Ovary (tissue), 10 donors: Measurements from ENCODE around the gene ENOPH1. TPM values are rescaled to one million over a fixed set of nuclear protein-coding genes. Genes with fewer than 3 reads are reported as not detected.

ENCODE experiments used
- DNase-seq, 5 donors: peaks; one replicate each; pipeline ENCODE4 v3.0.0-alpha.2; 2019 to 2020
- H3K27ac ChIP-seq, 2 donors: fragments of 200-600 bp; one replicate each; pipeline versions ENCODE4 v1.5.1 to v1.8.0; 2019 to 2022
- H3K27me3 ChIP-seq: fragments of 200-600 bp; one replicate; pipeline ENCODE4 v1.8.0; 2022
- H3K36me3 ChIP-seq: fragments of 200-600 bp; sonication (generic); one replicate; pipeline ENCODE4 v1.5.1; 2019
- H3K4me1 ChIP-seq: one replicate; pipeline ENCODE4 v1.8.1; 2013; ENCODE audit warnings: mild to moderate bottlenecking, moderate library complexity; ENCODE audit not compliant: insufficient read depth
- H3K4me3 ChIP-seq: fragments of 200-600 bp; sonication (generic); one replicate; pipeline ENCODE4 v1.5.1; 2017
- H3K9me3 ChIP-seq, 2 donors: fragments of 200-600 bp in 1 of 2; sonication (generic) in 1 of 2; one replicate each; pipeline versions ENCODE4 v1.5.1 to v1.8.1; 2013 to 2019; ENCODE audit warnings: mild to moderate bottlenecking in 1 of 2, moderate library complexity in 1 of 2
- EP300 ChIP-seq: sonication (generic); formaldehyde crosslinking; IDR thresholded peaks from one replicate; pipeline ENCODE4 v1.6.1; 2017; ENCODE audit warnings: antibody characterized with exemption
- POLR2A ChIP-seq: fragments of 450-650 bp; IDR thresholded peaks from one replicate; pipeline ENCODE4 v1.6.1; 2017; ENCODE audit warnings: antibody characterized with exemption, mild to moderate bottlenecking, moderate library complexity
- WGBS, 3 donors: extraction: QIAGEN DNeasy Blood & Tissue Kit in 1 of 3; methylation state at CpG; one replicate each; pipeline versions ENCODE4 v1.1.5 to v1.1.7; 2013 to 2017; 5-methylcytosine and 5-hydroxymethylcytosine counted together
- intact Hi-C, 4 donors: fragments of 100-400 bp; cut with DNase I; formaldehyde crosslinking; loops; one replicate each; pipeline versions ENCODE4 v1.11.0 to v1.15.1; 2022 to 2023
- long read RNA-seq, 3 donors: library from polyadenylated mRNA in 2 of 3; unstranded in 2 of 3; transcript quantifications; one replicate each; pipeline ENCODE4 v2.0.0 and lab custom pipeline, GENCODE V29; 2021 to 2026
- polyA plus RNA-seq, 2 donors: library from polyadenylated mRNA; stranded (reverse); fragments of 200-250 nt in 1 of 2; fragments of 350-450 nt in 1 of 2; fragmentation: Illumina TruSeq in 1 of 2; extraction: RNeasy Lipid Tissue Mini Kit (QIAGEN cat#74804) in 1 of 2; gene quantifications; one replicate each; pipeline ENCODE4 v1.2.3, GENCODE V29; 2013 to 2014
- total RNA-seq, 7 donors: library from RNA; depleted of rRNA in 2 of 7; stranded (reverse); fragments of >200 nt in 2 of 7; fragmentation: NEBNext Ultra II Directional in 3 of 7; extraction: Animal tissue kit (Norgen Biotek cat#: 25700) in 3 of 7; gene quantifications; one replicate each; pipeline versions ENCODE4 v1.1.0 to v1.2.4, GENCODE V29; 2016 to 2023
- TF ChIP-seq, protein P1 (sequence below), 3 donors: fragments of 450-650 bp in 2 of 3; fragments of 200-600 bp in 1 of 3; IDR thresholded peaks; one replicate each; pipeline versions ENCODE4 v1.5.1 to v1.8.0; 2016 to 2022; ENCODE audit warnings: antibody characterized with exemption in 3 of 3, mild to moderate bottlenecking in 1 of 3
- donor health status: DM: no; HTN: no; CAD: no; lungs with moderate emphysema.
- donor health status: DM: no; HTN: no; CAD: no.
- donor health status: Bipolar disorder and iron deficiency.
- donor health status: DM: yes; HTN: yes; CAD: no.
- donor health status: DM: no; HTN: no; CAD: no.
- donor health status: DM: yes; HTN: yes; CAD: no.

ENOPH1 gene
- 10 to 100 TPM; 16.1 to 34.2 (median 24.1) TPM for total RNA-seq
- 10 to 100 TPM; 23.5 to 27.3 TPM for polyA plus RNA-seq
- long read RNA-seq, donor 1, transcript ENOPH1-202 (5 exons, 1,689 nt): minor isoform, 12 of 268 reads
- long read RNA-seq, donor 1, transcript ENOPH1-203 (6 exons, 1,874 nt): minor isoform, 39 of 268 reads
- long read RNA-seq, donor 1, transcript ENOPH1-201 (6 exons, 2,025 nt): major isoform, 197 of 268 reads
- long read RNA-seq, donor 1, partial matches to known transcripts: 6 of 268 reads
- long read RNA-seq, donor 1, other reads (novel, unspliced or antisense): 14 of 268 reads
- long read RNA-seq, donor 2, transcript ENOPH1-201 (6 exons, 2,025 nt): major isoform, 12 of 16 reads
- long read RNA-seq, donor 2, partial matches to known transcripts: 0 of 16 reads
- long read RNA-seq, donor 2, other reads (novel, unspliced or antisense): 0 of 16 reads
- long read RNA-seq, donor 3, transcript ENOPH1-201 (6 exons, 2,025 nt): major isoform, 58 of 80 reads
- long read RNA-seq, donor 3, transcript ENOPH1-203 (6 exons, 1,874 nt): minor isoform, 17 of 80 reads
- long read RNA-seq, donor 3, partial matches to known transcripts: 1 of 80 reads
- long read RNA-seq, donor 3, other reads (novel, unspliced or antisense): 3 of 80 reads

DNA sequence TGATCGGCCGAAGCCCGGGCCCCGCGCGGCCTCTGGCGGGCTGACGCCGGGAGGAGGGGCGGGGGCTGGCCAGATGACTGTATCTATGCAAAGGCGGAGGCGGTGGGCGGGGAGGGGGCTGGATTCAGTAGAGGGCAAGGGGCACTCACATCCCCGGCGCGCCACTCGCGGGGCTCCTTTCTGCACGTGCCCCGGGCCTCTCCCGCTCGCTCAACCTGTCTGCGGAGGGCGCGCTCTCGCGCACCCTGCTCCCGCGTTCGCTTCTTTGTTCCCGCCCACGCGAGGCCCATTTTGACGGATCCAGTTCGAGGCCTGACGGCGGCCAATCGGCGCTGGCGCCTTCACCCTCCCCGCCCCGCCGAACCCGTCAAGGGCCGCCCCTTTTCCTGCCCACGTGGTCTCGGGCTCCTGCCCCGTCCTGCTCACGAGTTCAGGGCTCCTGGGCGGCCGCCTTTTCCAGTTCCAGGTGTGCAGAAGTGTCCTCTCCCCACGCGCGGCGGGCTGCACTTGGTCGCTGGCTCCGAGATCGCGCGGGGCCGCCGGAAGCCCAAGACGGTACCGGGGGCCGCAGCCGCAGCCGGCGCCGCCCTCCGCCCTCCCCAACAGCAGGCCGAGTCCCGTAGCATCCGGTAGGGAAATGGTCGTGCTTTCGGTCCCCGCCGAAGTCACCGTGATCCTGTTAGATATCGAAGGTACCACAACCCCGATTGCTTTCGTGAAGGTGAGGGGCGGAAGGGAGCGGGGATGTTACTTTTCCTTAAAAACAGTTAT is at the start of gene ENOPH1, which contains the start of gene HNRNPDL:
Gene ENOPH1 (plus strand): TSS at position 398 of the 771 bp plus-strand sequence. CDS start 240 bp downstream, at position 638.
Gene HNRNPDL (minus strand): TSS at position 270 of the 771 bp plus-strand sequence. CDS start 772 bp downstream, outside the sequence.
- Histone ChIP-seq H3K36me3 (no peaks in the 10 kb centered on the region), H3K27me3 (no peaks in the 10 kb centered on the region), H3K9me3 (no peaks in the 10 kb centered on the region), H3K27ac (peak within 1 kb of the TSS; percentile 91 to 94), H3K4me1 (peaks cover 6% of the 10 kb centered on the region), H3K4me3 (peak within 1 kb of the TSS; percentile 95)
- intact Hi-C loops: no loop called here
- TF ChIP-seq POLR2A: peak; percentile 60
- TF ChIP-seq, protein P1, sequence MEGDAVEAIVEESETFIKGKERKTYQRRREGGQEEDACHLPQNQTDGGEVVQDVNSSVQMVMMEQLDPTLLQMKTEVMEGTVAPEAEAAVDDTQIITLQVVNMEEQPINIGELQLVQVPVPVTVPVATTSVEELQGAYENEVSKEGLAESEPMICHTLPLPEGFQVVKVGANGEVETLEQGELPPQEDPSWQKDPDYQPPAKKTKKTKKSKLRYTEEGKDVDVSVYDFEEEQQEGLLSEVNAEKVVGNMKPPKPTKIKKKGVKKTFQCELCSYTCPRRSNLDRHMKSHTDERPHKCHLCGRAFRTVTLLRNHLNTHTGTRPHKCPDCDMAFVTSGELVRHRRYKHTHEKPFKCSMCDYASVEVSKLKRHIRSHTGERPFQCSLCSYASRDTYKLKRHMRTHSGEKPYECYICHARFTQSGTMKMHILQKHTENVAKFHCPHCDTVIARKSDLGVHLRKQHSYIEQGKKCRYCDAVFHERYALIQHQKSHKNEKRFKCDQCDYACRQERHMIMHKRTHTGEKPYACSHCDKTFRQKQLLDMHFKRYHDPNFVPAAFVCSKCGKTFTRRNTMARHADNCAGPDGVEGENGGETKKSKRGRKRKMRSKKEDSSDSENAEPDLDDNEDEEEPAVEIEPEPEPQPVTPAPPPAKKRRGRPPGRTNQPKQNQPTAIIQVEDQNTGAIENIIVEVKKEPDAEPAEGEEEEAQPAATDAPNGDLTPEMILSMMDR (IDR thresholded peaks at IDR 0.05): peak in 1 of 3 donors; percentile 23
- no peak for TF ChIP-seq EP300
- peak; percentile 95 to 97 (median 96) for DNase-seq
- 0 to 1% (median 1%) methylated on average over 48 to 83 of the region's 83 CpGs for WGBS, 3 donors

DNA sequence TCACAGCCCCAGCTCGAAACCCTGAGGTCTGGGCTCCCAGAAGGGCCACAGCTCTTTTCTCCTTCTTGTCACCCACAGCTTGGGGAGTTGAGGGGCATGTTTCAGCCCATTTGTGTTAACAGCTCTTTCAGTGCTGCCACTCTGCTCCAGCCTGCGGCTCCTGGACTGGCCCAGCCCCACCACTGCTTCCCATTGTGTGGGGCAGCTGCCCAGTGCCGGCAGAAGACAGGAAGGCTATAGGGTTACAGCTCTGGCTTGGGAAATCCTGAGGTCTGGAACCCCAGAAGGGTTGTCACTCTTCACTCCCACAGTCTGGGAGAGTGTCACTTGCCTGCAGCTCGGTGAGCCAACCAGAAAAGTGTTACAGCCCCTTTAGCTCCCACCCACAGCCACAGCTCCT is 49.6 kb upstream of the ENOPH1 start:
- Histone ChIP-seq H3K4me1 (peaks cover 3% of the 10 kb centered on the region), H3K9me3 (no peaks in the 10 kb centered on the region), H3K36me3 (no peaks in the 10 kb centered on the region), H3K27ac (no peak overlapping the region), H3K27me3 (no peaks in the 10 kb centered on the region), H3K4me3 (no peak overlapping the region)
- intact Hi-C loops: no loop called here
- WGBS, 3 donors: 98 to 100% (median 98%) methylated on average over 4 of the region's 4 CpGs
- TF ChIP-seq POLR2A (no peak), EP300 (no peak)
- TF ChIP-seq, protein P1 (IDR thresholded peaks at IDR 0.05): no peak
- no peak for DNase-seq

DNA sequence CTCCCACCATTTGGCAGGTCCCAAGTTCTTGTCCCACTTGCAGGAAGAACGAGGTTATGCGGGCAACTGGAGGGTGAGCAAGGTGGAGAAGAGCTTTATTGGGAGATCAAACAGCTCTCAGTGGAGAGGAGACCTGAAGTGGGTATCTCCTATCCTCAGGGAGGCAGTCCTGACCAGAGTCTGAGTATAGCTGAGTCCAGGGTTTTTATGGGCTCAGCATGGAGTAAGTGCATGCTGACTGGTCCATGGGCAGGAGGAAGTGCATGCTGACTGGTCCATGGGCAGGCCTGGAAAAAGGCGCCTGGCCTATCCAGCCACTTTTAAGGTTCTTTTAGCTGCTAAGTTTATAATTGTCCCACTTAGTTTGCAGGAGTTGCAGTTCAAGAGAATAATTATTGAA is 49.2 kb upstream of the ENOPH1 start:
- intact Hi-C loops: no loop called here
- no peak for DNase-seq
- Histone ChIP-seq H3K27me3 (no peaks in the 10 kb centered on the region), H3K9me3 (no peaks in the 10 kb centered on the region), H3K27ac (no peak overlapping the region), H3K4me3 (no peak overlapping the region), H3K36me3 (no peaks in the 10 kb centered on the region), H3K4me1 (peaks cover 3% of the 10 kb centered on the region)
- TF ChIP-seq POLR2A (no peak), EP300 (no peak)
- TF ChIP-seq, protein P1 (IDR thresholded peaks at IDR 0.05): no peak
- 96 to 100% (median 97%) methylated on average over 3 of the region's 3 CpGs for WGBS, 3 donors

DNA sequence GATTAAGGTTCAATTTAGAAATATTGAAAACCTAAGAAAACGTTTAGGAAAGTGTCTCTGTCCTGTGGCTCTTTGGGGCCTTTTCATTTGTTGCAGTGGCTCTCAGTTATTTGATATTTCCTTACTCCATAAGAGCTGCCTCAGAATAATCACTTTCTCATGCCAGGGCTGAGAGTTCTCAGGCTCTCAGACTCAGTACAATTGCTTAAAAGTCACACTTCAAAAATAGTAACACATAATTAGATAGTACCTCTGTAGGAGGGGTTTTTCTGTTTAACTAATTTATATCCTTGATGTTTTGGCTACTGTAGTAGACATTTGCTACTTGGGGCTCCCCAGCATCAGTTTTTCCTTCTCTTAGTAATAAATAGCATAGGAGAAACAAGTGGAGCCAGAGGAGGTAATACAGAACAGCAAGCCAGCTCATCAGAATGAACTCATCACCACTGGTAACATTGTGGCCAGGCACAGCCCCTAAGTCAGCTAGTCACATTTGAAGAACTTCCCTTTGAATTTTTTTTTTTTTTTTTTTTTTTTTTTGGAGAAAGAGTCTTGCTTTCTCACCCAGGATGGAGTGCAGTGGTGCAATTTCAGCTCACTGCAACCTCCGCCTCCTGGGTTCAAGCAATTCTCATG is 48.6 kb upstream of the ENOPH1 start:
- TF ChIP-seq EP300: no peak
- TF ChIP-seq POLR2A: no peak
- TF ChIP-seq, protein P1 (IDR thresholded peaks at IDR 0.05): no peak
- no peak overlapping the region for H3K27ac ChIP-seq
- no peaks in the 10 kb centered on the region for H3K36me3 ChIP-seq
- no peaks in the 10 kb centered on the region for H3K9me3 ChIP-seq
- intact Hi-C loops: no loop called here
- 80 to 87% (median 83%) methylated on average over 2 of the region's 2 CpGs for WGBS, 3 donors
- no peak overlapping the region for H3K4me3 ChIP-seq
- no peak for DNase-seq
- H3K27me3 ChIP-seq: no peaks in the 10 kb centered on the region
- H3K4me1 ChIP-seq: peaks cover 3% of the 10 kb centered on the region
